Retinal pigment epithelial cell (primary cell): Measurements from ENCODE around the gene FGF22.
A peak's percentile ranks its signal among the peaks of the same experiment; 100 is the strongest.

Experiments
- DNase-seq: peaks from one replicate; pipeline ENCODE4 v3.0.0-alpha.2; 2010; ENCODE audit warnings: low read depth
- H3K4me3 ChIP-seq: 2 replicates; pipeline ENCODE4 v1.5.1; 2011; ENCODE audit warnings: mild to moderate bottlenecking, low read length, control low read depth, moderate library complexity
- TF ChIP-seq, protein P1 (sequence below): conservative IDR thresholded peaks from 2 replicates; pipeline ENCODE4 v1.5.1; 2011; ENCODE audit warnings: low read depth, low read length, control low read depth, inconsistent platforms

Gene FGF22

DNA sequence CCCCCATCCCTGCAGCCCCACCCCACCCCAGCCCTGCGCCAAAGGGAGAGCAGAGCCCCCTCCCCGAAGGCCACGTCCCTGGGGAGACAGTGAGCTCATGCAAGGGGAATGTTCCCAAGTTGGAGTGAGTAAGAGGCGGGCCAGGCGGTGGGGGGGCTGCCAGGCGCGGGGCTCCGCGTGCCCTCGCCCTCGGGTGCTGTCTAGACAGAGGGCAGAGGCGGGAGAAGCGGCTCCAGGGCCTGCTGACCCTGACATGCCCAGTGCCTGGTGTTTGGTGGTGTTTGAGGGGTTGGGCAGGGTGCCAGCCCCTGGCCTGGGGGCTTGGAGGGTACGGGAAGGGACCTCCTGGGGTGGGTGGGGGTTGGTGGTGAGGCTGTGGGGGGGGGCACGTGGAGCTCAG is 37.5 kb downstream of the FGF22 start:
- peak; percentile 85 for DNase-seq
- H3K4me3 ChIP-seq = peak overlapping the region; percentile 88
- TF ChIP-seq, protein P1, sequence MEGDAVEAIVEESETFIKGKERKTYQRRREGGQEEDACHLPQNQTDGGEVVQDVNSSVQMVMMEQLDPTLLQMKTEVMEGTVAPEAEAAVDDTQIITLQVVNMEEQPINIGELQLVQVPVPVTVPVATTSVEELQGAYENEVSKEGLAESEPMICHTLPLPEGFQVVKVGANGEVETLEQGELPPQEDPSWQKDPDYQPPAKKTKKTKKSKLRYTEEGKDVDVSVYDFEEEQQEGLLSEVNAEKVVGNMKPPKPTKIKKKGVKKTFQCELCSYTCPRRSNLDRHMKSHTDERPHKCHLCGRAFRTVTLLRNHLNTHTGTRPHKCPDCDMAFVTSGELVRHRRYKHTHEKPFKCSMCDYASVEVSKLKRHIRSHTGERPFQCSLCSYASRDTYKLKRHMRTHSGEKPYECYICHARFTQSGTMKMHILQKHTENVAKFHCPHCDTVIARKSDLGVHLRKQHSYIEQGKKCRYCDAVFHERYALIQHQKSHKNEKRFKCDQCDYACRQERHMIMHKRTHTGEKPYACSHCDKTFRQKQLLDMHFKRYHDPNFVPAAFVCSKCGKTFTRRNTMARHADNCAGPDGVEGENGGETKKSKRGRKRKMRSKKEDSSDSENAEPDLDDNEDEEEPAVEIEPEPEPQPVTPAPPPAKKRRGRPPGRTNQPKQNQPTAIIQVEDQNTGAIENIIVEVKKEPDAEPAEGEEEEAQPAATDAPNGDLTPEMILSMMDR = no peak

GRCh38 chr19:677601-678436 is 38.1 kb downstream of the FGF22 start:
- TF ChIP-seq, protein P1 = no peak
- peak overlapping the region; percentile 88 for H3K4me3 ChIP-seq
- DNase-seq = no peak

DNA sequence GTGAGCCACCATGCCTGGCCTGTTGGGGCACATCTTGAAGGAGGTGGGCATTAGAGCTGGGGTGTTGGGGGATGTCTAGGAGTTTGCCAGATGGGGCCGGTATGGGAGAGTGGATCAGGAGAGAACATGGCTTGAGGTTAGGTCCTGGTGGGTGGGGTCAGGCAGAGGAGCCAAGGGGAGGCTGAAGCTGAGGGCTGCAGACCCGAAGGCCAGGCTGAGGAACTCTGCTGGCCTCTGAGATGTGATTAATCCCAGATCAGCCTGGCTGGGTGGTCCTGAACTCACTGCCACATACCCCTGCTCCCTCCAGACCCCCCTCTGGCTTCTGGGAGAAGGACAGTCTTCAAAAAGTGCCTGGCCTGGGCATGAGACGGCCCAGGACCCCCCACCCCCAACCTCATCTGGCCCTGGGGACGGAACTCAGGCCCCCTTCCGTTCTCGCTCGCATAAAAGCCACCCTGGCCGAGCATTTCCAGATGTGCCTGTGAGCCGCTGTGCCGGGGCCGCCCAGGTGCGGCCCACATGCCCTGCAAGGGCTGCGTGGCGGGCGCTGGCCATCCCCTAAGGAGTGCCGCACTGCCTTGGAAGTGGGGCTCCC is 39.2 kb downstream of the FGF22 start:
- TF ChIP-seq, protein P1 = no peak
- H3K4me3 ChIP-seq = peak overlapping the region; percentile 45
- DNase-seq = no peak

GRCh38 chr19:679418-680286 is 40.0 kb downstream of the FGF22 start:
- DNase-seq = peak; percentile 55
- H3K4me3 ChIP-seq = peak overlapping the region; percentile 45
- TF ChIP-seq, protein P1 = no peak

GRCh38 chr19:680287-681028 is 40.8 kb downstream of the FGF22 start:
- H3K4me3 ChIP-seq = peak overlapping the region; percentile 52
- DNase-seq = peak; percentile 86
- TF ChIP-seq, protein P1 = peak; percentile 36
